ENCODE results near the gene MAPK8IP1. TPM values are rescaled to one million over a fixed set of nuclear protein-coding genes. Genes with fewer than 3 reads are reported as not detected.

Gene MAPK8IP1
- total RNA-seq, 1 donor from 2014 or later: 3.7 TPM

DNA sequence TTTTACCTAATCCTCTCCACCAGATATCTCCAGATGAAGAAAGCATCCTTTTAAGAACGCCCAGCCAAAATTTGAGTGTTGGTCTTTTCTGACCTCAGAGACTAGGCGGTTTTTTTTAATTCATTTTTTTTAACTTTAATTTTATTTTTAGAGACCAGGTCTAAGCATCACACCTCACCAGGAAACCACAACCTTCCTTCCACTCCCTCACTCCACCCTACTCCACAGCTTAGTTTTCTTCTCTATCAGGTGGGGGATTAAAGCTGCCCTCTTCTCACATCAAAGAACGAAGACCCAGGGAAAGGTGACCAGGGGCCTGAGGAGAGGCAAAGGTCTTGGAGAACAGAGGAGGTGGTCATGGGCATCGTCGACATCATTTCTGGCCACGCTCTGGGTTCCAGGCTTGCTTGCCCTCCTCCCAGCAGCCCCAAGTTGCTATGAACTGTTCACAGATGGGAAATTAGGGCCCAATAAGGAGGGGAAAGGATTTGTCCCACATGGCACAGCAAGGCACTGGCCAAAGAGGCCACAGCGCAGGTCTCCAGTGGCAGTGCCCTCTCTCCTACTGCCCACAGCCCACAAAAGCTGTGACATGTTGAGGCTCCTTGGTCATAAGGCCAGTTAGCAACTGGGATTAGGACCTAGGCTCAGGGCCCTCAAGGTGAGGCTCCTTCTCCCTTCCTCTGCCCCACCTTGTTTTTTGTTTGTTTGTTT lies 33.7 kb downstream of the MAPK8IP1 start:
- H3K27ac ChIP-seq: no peak overlapping the region

DNA sequence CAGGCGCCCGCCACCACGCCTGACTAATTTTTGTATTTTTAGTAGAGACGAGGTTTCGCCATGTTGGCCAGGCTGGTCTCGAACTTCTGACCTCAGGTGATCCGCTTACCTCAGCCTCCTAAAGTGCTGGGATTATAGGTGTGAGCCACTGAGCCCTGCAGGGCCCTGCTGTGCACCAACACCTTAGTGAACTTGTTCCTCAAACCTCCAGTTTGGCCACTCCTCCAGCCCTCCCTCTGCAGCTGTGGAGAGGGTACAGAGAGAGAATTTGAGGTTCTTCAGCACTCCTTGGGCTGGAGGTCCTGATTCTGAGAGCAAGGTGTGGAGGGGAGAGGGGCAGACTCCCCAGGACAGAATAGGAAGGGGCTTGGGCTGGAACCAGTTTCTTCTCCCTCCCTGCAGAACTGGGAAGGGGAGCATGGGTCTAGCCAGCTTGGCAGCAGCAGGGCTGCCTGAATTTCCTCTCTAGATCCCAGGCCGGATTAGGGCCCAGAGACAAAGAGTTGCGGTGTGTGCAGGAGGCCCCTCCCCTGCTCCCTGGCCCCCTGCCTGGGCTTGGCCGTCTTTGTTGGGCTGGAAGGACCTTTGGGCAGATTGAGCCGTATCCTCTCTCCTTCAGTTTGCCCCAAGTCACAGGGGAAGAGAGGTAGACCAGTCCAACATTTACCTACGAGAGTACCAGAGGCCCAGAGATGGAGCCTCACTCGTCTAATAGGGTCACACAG lies 34.5 kb downstream of the MAPK8IP1 start:
- DNase-seq (ENCODE audit: low spot score): peak; percentile 85

More for the DNA sequence above, 33.7 kb downstream of the MAPK8IP1 start:
- no peak overlapping the region for H2AFZ ChIP-seq (replicated peaks)
- Mint-ChIP-seq H3K4me3 (peak overlapping the region; percentile 97), H3K36me3 (no peaks in the 10 kb centered on the region), H3K27me3 (ENCODE audit: insufficient read depth, low read depth) (peaks cover 27% of the 10 kb centered on the region), H3K4me1 (peaks cover 43% of the 10 kb centered on the region), H3K27ac (peak overlapping the region; percentile 81), H3K9me3 (no peaks in the 10 kb centered on the region)
- no peaks in the 10 kb centered on the region for H3K9me3 ChIP-seq (ENCODE audit: low read depth)
- H3K79me2 ChIP-seq (ENCODE audit: low read depth): peaks cover 22% of the 10 kb centered on the region
- peaks cover 20% of the 10 kb centered on the region for H4K20me1 ChIP-seq (ENCODE audit: low read depth)
- DNase-seq (ENCODE audit: low spot score): no peak
- peak overlapping the region; percentile 79 for H3K4me3 ChIP-seq
- H3F3A ChIP-seq (ENCODE audit: low read depth): peaks cover 54% of the 10 kb centered on the region
- peaks cover 10% of the 10 kb centered on the region for H3K27me3 ChIP-seq
- H3K4me1 ChIP-seq: peaks cover 37% of the 10 kb centered on the region
- H3K4me2 ChIP-seq: peak overlapping the region; percentile 96
- TF ChIP-seq EZH2 (IDR thresholded peaks at IDR 0.05): no peak
- TF ChIP-seq, protein P1, sequence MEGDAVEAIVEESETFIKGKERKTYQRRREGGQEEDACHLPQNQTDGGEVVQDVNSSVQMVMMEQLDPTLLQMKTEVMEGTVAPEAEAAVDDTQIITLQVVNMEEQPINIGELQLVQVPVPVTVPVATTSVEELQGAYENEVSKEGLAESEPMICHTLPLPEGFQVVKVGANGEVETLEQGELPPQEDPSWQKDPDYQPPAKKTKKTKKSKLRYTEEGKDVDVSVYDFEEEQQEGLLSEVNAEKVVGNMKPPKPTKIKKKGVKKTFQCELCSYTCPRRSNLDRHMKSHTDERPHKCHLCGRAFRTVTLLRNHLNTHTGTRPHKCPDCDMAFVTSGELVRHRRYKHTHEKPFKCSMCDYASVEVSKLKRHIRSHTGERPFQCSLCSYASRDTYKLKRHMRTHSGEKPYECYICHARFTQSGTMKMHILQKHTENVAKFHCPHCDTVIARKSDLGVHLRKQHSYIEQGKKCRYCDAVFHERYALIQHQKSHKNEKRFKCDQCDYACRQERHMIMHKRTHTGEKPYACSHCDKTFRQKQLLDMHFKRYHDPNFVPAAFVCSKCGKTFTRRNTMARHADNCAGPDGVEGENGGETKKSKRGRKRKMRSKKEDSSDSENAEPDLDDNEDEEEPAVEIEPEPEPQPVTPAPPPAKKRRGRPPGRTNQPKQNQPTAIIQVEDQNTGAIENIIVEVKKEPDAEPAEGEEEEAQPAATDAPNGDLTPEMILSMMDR (IDR thresholded peaks at IDR 0.05): no peak
- TF ChIP-seq EZH2phosphoT487 (IDR thresholded peaks at IDR 0.05): no peak
- no peak overlapping the region for H3K9ac ChIP-seq
- no peaks in the 10 kb centered on the region for H3K36me3 ChIP-seq

DNA sequence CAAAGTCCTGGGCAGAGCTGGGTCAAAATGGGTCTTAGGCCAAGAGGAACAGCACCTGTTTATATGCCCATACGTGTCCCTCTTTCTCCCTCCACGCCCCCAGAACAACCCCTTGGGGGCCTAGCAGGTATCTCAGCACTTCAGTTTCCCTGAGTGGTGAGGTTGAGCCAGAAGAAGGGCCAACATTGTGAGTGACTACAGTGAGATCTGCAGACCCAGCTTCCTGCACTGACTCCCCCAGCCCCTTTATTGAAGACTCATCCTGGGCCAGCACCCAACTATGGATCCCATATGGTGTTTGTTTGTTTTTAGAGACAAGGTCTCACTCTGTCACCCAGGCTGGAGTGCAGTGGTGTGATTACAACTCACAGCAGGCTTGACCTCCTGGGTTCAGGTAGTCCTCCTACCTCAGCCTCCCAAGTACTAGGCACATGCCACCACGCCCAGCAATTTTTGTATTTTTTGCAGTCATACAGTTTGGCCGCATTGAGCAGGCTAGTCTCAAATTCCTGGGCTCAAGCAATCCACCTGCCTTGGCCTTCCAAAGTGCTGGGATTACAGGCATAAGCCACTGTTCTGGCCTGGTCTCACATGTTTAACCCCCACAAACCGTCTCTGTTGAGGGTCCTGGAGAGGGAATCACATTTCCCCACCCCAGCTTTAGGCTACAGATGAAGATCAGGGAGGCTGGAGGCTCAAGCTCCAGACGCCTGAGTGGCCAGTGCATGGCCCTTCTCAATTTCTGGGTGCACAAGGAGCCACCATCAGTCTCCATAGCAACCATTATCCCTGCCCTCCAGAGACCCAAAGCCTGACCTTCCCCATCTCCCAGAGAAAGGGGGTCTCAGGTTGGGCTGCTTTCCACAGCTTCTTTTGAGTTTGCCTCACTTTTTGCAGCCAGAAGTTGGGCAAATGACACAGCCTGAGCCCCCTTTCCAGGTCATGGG lies 35.4 kb downstream of the MAPK8IP1 start:
- H2AFZ ChIP-seq (replicated peaks): no peak overlapping the region
- no peaks in the 10 kb centered on the region for H3K9me3 ChIP-seq (ENCODE audit: low read depth)
- peaks cover 27% of the 10 kb centered on the region for H4K20me1 ChIP-seq (ENCODE audit: low read depth)
- H3K79me2 ChIP-seq (ENCODE audit: low read depth): peaks cover 20% of the 10 kb centered on the region
- peaks cover 54% of the 10 kb centered on the region for H3F3A ChIP-seq (ENCODE audit: low read depth)
- DNase-seq (ENCODE audit: low spot score): peak; percentile 33
- Mint-ChIP-seq H3K27ac (peak overlapping the region; percentile 58), H3K4me3 (peak overlapping the region; percentile 80), H3K9me3 (no peaks in the 10 kb centered on the region), H3K36me3 (no peaks in the 10 kb centered on the region), H3K4me1 (peaks cover 47% of the 10 kb centered on the region), H3K27me3 (ENCODE audit: insufficient read depth, low read depth) (peaks cover 38% of the 10 kb centered on the region)
- peak overlapping the region; percentile 82 for H3K4me2 ChIP-seq
- H3K36me3 ChIP-seq: no peaks in the 10 kb centered on the region
- H3K4me3 ChIP-seq: peak overlapping the region; percentile 15
- TF ChIP-seq, protein P1 (IDR thresholded peaks at IDR 0.05): no peak
- TF ChIP-seq EZH2phosphoT487 (IDR thresholded peaks at IDR 0.05) (no peak), EZH2 (IDR thresholded peaks at IDR 0.05) (no peak)
- H3K27me3 ChIP-seq: peaks cover 10% of the 10 kb centered on the region
- H3K9ac ChIP-seq: no peak overlapping the region
- H3K4me1 ChIP-seq: peaks cover 37% of the 10 kb centered on the region
- no peak overlapping the region for H3K27ac ChIP-seq

More for the DNA sequence above, 34.5 kb downstream of the MAPK8IP1 start:
- Histone ChIP-seq H3K36me3 (no peaks in the 10 kb centered on the region), H3K27me3 (peaks cover 10% of the 10 kb centered on the region), H3K4me2 (peak overlapping the region; percentile 82), H3K79me2 (ENCODE audit: low read depth) (peaks cover 24% of the 10 kb centered on the region), H3K4me3 (peak overlapping the region; percentile 15), H2AFZ (replicated peaks) (peak overlapping the region; percentile 69), H3K4me1 (peaks cover 37% of the 10 kb centered on the region), H3K9me3 (ENCODE audit: low read depth) (no peaks in the 10 kb centered on the region), H3K27ac (no peak overlapping the region), H4K20me1 (ENCODE audit: low read depth) (peaks cover 23% of the 10 kb centered on the region), H3F3A (ENCODE audit: low read depth) (peaks cover 54% of the 10 kb centered on the region), H3K9ac (no peak overlapping the region)
- TF ChIP-seq EZH2phosphoT487 (IDR thresholded peaks at IDR 0.05) (no peak), EZH2 (IDR thresholded peaks at IDR 0.05) (no peak)
- TF ChIP-seq, protein P1 (IDR thresholded peaks at IDR 0.05): no peak
- Mint-ChIP-seq H3K27me3 (ENCODE audit: insufficient read depth, low read depth) (peaks cover 34% of the 10 kb centered on the region), H3K4me3 (peak overlapping the region; percentile 97), H3K4me1 (peaks cover 47% of the 10 kb centered on the region), H3K36me3 (no peaks in the 10 kb centered on the region), H3K27ac (no peak overlapping the region), H3K9me3 (no peaks in the 10 kb centered on the region)

All from neural progenitor cell (in vitro differentiated cells).